ENCODE measurements around the gene DCAF16. TPM values are rescaled to one million over a fixed set of nuclear protein-coding genes. Genes with fewer than 3 reads are reported as not detected.

DCAF16 gene
- total RNA-seq, 2 donors from 2014 or later = 12.9 to 31.1 TPM

DNA sequence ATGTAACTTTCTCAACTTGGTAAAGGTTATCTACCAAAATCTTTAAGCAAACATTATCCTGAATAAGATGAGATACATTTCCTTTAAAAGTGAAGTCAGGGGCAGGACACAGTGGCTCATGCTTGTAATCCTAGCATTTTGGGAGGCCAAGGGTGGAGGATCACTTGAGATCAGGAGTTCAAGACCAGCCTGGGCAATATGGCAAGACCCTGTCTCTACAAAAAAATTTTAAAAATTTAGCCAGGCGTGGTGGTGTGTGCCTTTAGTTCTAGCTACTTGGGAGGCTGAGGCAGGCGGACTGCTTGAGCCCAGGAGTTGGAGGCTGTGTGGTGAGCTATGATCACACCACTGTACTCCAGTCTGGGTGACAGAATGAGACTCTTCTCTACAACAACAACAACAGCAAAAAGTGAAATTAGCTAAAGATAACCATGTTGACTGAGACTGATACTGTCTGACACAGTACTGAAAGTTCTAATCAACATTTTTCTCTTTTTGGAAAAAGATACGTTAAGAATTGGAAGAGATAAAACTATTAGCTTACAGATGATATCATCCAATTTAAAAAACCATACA, 4.9 kb downstream of the DCAF16 start:
- ATAC-seq (ENCODE audit: insufficient number of reproducible peaks, low FRiP score, low read depth) = no peak
- TF ChIP-seq, protein P1, sequence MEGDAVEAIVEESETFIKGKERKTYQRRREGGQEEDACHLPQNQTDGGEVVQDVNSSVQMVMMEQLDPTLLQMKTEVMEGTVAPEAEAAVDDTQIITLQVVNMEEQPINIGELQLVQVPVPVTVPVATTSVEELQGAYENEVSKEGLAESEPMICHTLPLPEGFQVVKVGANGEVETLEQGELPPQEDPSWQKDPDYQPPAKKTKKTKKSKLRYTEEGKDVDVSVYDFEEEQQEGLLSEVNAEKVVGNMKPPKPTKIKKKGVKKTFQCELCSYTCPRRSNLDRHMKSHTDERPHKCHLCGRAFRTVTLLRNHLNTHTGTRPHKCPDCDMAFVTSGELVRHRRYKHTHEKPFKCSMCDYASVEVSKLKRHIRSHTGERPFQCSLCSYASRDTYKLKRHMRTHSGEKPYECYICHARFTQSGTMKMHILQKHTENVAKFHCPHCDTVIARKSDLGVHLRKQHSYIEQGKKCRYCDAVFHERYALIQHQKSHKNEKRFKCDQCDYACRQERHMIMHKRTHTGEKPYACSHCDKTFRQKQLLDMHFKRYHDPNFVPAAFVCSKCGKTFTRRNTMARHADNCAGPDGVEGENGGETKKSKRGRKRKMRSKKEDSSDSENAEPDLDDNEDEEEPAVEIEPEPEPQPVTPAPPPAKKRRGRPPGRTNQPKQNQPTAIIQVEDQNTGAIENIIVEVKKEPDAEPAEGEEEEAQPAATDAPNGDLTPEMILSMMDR (IDR thresholded peaks at IDR 0.05) = no peak

DNA sequence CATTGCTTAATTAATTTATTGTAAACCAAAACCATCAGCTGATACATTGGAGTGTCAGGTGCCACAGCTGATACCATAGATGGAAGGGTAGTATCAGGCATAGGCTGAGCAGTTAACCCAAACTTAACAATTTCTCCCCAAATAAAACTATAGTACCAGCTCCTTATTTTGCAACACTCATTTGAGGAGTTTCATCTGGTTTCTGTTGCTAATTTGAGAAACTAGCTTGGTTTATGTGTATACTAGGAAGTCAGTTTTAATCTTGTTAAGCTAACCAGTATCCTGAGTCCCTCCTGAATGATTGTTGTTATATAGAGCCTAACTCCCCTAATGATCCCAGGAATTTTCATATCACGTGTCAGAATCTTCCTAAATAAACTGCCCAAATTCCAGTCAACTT, 12.7 kb downstream of the DCAF16 start:
- no peak for DNase-seq (ENCODE audit: low spot score)
- Histone ChIP-seq H3K4me1 (ENCODE audit: control insufficient read depth in 1 of 2, low read depth in 2 of 2) (no peaks in the 10 kb centered on the region), H3K27ac (no peak overlapping the region), H3K36me3 (peaks cover 6% of the 10 kb centered on the region), H3K27me3 (replicated peaks; ENCODE audit: insufficient read depth) (no peaks in the 10 kb centered on the region), H3K9me3 (no peaks in the 10 kb centered on the region), H3K4me3 (no peak overlapping the region)
- ATAC-seq (ENCODE audit: insufficient number of reproducible peaks, low FRiP score, low read depth) = no peak
- TF ChIP-seq, protein P1 (IDR thresholded peaks at IDR 0.05) = no peak

More for the DNA sequence above, 4.9 kb downstream of the DCAF16 start:
- no peaks in the 10 kb centered on the region for H3K27me3 ChIP-seq (replicated peaks; ENCODE audit: insufficient read depth)
- H3K36me3 ChIP-seq = peaks cover 17% of the 10 kb centered on the region
- DNase-seq (ENCODE audit: low spot score) = no peak
- no peak overlapping the region for H3K27ac ChIP-seq
- H3K4me3 ChIP-seq = no peak overlapping the region
- H3K9me3 ChIP-seq = no peaks in the 10 kb centered on the region
- H3K4me1 ChIP-seq (ENCODE audit: control insufficient read depth in 1 of 2, low read depth in 2 of 2) = peaks cover 26 to 44% of the 10 kb centered on the region in 2 donors

DNA sequence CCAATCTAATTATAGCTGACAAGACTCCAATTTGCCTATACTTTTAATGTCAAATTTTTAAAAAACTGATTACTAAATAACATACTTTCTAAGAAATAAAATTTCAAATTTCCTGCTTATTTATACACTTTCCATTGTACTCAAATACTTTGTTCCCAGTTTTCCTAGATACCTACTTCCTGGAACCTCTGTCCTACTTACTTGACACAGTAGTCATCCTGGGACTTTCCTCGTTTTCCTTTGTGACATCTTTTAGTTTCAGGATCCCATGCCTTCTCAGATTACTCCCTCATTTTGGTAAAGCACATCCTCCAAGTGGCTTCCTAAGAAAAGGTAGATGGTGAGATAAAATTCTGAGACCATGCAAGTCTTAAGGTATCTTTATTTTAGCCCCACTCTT, 15.8 kb downstream of the DCAF16 start:
- TF ChIP-seq, protein P1 (IDR thresholded peaks at IDR 0.05) = no peak
- peaks cover 2% of the 10 kb centered on the region for H3K36me3 ChIP-seq
- ATAC-seq (ENCODE audit: insufficient number of reproducible peaks, low FRiP score, low read depth) (no peak), DNase-seq (ENCODE audit: low spot score) (no peak)
- no peaks in the 10 kb centered on the region for H3K9me3 ChIP-seq
- H3K27me3 ChIP-seq (replicated peaks; ENCODE audit: insufficient read depth) = no peaks in the 10 kb centered on the region
- no peak overlapping the region for H3K27ac ChIP-seq
- no peak overlapping the region for H3K4me3 ChIP-seq
- H3K4me1 ChIP-seq (ENCODE audit: control insufficient read depth in 1 of 2, low read depth in 2 of 2) = no peaks in the 10 kb centered on the region

DNA sequence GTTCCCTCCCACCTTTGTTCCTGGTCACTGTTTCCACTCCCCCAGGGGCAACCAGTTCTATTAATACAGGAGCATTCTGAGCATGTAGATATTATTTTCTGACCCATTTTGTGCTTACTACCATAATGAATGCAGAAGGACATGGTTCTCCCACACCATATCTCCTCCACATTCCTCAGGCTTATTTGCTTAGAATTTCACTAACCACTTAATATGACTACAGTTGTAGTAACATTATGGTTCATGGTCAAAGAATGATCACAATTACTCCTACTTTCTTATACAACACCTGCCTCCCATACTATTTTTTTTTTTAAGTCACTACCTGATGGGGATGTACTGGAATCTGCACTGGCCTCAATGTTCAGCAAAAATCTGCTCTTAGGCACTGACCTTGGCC, 21.6 kb downstream of the DCAF16 start:
- DNase-seq (ENCODE audit: low spot score) = no peak
- ATAC-seq (ENCODE audit: insufficient number of reproducible peaks, low FRiP score, low read depth) = no peak
- TF ChIP-seq, protein P1 (IDR thresholded peaks at IDR 0.05) = no peak
- H3K36me3 ChIP-seq = peaks cover 2% of the 10 kb centered on the region
- no peaks in the 10 kb centered on the region for H3K4me1 ChIP-seq (ENCODE audit: control insufficient read depth in 1 of 2, low read depth in 2 of 2)
- no peaks in the 10 kb centered on the region for H3K27me3 ChIP-seq (replicated peaks; ENCODE audit: insufficient read depth)
- H3K9me3 ChIP-seq = no peaks in the 10 kb centered on the region
- no peak overlapping the region for H3K27ac ChIP-seq
- H3K4me3 ChIP-seq = no peak overlapping the region

DNA sequence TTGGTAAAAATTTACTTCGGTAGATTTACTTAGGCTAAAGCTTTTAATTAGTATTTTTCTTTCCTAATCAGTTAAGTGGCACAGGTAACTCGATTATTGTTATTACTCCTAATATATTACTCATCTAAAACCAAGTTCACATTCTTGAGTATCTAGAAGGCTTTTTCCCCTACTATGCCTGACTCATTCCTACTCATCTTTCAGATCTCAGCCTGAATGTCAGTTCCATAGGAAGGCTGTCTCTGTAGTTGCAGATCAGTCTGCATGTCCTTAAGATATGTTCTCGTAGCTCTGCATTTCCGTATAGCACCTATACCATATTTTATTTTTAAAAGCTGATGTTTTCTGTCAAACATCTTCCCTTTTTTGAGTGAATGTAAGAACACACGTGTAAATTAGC, 23.2 kb downstream of the DCAF16 start:
- TF ChIP-seq, protein P1 (IDR thresholded peaks at IDR 0.05) = no peak
- no peak overlapping the region for H3K4me3 ChIP-seq
- H3K27ac ChIP-seq = no peak overlapping the region
- H3K36me3 ChIP-seq = peaks cover 2% of the 10 kb centered on the region
- no peaks in the 10 kb centered on the region for H3K9me3 ChIP-seq
- DNase-seq (ENCODE audit: low spot score) = no peak
- ATAC-seq (ENCODE audit: insufficient number of reproducible peaks, low FRiP score, low read depth) = no peak
- no peaks in the 10 kb centered on the region for H3K27me3 ChIP-seq (replicated peaks; ENCODE audit: insufficient read depth)
- no peaks in the 10 kb centered on the region for H3K4me1 ChIP-seq (ENCODE audit: control insufficient read depth in 1 of 2, low read depth in 2 of 2)

All from thoracic aorta (tissue), 2 donors.